ENCODE measurements around the gene PDE2A. TPM values are rescaled to one million over a fixed set of nuclear protein-coding genes. Genes with fewer than 3 reads are reported as not detected.

The PDE2A gene
- total RNA-seq, 1 donor from 2014 or later = 19.6 TPM

DNA sequence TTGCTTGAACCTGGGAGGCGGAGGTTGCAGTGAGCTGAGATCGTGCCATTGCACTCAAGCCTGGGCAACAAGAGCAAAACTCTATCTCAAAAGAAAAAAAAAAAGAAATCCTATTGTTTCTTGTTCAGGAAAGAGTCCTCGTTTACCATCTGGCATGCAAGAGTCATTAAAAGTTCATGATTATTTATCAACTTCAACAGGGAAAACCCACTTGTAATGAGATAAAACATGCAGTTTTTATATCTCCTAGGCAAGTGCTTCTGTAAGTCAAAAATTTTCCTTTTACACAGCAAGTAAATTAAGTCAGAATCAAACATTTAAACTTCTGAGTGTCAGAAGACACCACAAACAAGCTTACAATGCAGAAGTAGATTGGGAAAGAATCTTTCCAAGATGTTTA lies 145.2 kb downstream of the PDE2A start:
- H3K27ac ChIP-seq (replicated peaks) = no peak overlapping the region
- H3K27me3 ChIP-seq (ENCODE audit: low read depth) = peaks cover 7% of the 10 kb centered on the region
- intact Hi-C loops (cut with micrococcal nuclease) = no loop called here
- TF ChIP-seq, protein P1, sequence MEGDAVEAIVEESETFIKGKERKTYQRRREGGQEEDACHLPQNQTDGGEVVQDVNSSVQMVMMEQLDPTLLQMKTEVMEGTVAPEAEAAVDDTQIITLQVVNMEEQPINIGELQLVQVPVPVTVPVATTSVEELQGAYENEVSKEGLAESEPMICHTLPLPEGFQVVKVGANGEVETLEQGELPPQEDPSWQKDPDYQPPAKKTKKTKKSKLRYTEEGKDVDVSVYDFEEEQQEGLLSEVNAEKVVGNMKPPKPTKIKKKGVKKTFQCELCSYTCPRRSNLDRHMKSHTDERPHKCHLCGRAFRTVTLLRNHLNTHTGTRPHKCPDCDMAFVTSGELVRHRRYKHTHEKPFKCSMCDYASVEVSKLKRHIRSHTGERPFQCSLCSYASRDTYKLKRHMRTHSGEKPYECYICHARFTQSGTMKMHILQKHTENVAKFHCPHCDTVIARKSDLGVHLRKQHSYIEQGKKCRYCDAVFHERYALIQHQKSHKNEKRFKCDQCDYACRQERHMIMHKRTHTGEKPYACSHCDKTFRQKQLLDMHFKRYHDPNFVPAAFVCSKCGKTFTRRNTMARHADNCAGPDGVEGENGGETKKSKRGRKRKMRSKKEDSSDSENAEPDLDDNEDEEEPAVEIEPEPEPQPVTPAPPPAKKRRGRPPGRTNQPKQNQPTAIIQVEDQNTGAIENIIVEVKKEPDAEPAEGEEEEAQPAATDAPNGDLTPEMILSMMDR (IDR thresholded peaks at IDR 0.05; ENCODE audit: borderline replicate concordance) = no peak
- DNase-seq = no peak
- H3K4me3 ChIP-seq = no peak overlapping the region
- H3K36me3 ChIP-seq = no peaks in the 10 kb centered on the region
- H3K4me1 ChIP-seq = no peaks in the 10 kb centered on the region
- no peaks in the 10 kb centered on the region for H3K9me3 ChIP-seq (replicated peaks)

- no peak overlapping the region for H3K4me3 ChIP-seq
- no peaks in the 10 kb centered on the region for H3K36me3 ChIP-seq
- no peaks in the 10 kb centered on the region for H3K9me3 ChIP-seq (replicated peaks)
- intact Hi-C loops (cut with micrococcal nuclease) = no loop called here
- H3K27ac ChIP-seq (replicated peaks) = no peak overlapping the region
- no peak for DNase-seq
- H3K4me1 ChIP-seq = no peaks in the 10 kb centered on the region
- H3K27me3 ChIP-seq (ENCODE audit: low read depth) = peaks cover 7% of the 10 kb centered on the region
- TF ChIP-seq, protein P1 (IDR thresholded peaks at IDR 0.05; ENCODE audit: borderline replicate concordance) = no peak
These were observed 146.1 kb downstream of the PDE2A start for GRCh38 chr11:72528121-72528520.

Small RNA genes within 50 kb of the gene (microRNA-seq; reads per million reads assigned to microRNA genes)
- 6,411 reads per million, percentile 93 among the genes with 10 or more reads in this experiment for gene MIR139

Other genes with a start within 250 kb of the PDE2A start
- gene CLPB, start 239.9 kb downstream of the PDE2A start, total RNA-seq = 20.5 TPM
- 51.9 TPM for gene ARAP1, start 78.0 kb upstream of the PDE2A start, total RNA-seq
- 93.6 TPM for gene STARD10, start 119.6 kb upstream of the PDE2A start, total RNA-seq
- 14.4 TPM for gene ATG16L2, start 140.0 kb upstream of the PDE2A start, total RNA-seq